Subcutaneous abdominal adipose tissue (tissue), 5 donors: ENCODE results near the gene LCN12.
A peak's percentile ranks its signal among the peaks of the same experiment; 100 is the strongest.

ENCODE experiments used
- H3K27ac ChIP-seq: one replicate; pipeline ENCODE4 v1.7.0; 2013; ENCODE audit warnings: low read depth, mild to moderate bottlenecking, inconsistent platforms, low read length, moderate library complexity
- H3K27me3 ChIP-seq, 5 donors: one replicate each; pipeline ENCODE4 v1.7.0; 2013; ENCODE audit warnings: low read length in 5 of 5, inconsistent platforms in 1 of 5; ENCODE audit not compliant: control insufficient read depth in 5 of 5, insufficient read depth in 4 of 5
- H3K36me3 ChIP-seq, 5 donors: one replicate each; pipeline ENCODE4 v1.7.0; 2013; ENCODE audit warnings: low read length in 5 of 5; ENCODE audit not compliant: control insufficient read depth in 5 of 5, insufficient read depth in 5 of 5
- H3K4me1 ChIP-seq, 5 donors: one replicate each; pipeline ENCODE4 v1.7.0; 2013; ENCODE audit warnings: low read length in 5 of 5, mild to moderate bottlenecking in 3 of 5, moderate library complexity in 1 of 5; ENCODE audit not compliant: control insufficient read depth in 5 of 5, insufficient read depth in 5 of 5
- H3K4me3 ChIP-seq, 5 donors: one replicate each; pipeline ENCODE4 v1.7.0; 2013; ENCODE audit warnings: low read length in 5 of 5, low read depth in 1 of 5
- H3K9ac ChIP-seq, 5 donors: one replicate each; pipeline ENCODE4 v1.7.0; 2013; ENCODE audit warnings: low read length in 5 of 5, mild to moderate bottlenecking in 4 of 5, moderate library complexity in 3 of 5
- H3K9me3 ChIP-seq, 5 donors: one replicate each; pipeline ENCODE4 v1.7.0; 2013; ENCODE audit warnings: low read length in 5 of 5; ENCODE audit not compliant: control insufficient read depth in 5 of 5
- donor health status: healthy.
- donor health status: healthy.
- donor health status: healthy.
- donor health status: healthy.
- donor health status: healthy.

The LCN12 gene

DNA sequence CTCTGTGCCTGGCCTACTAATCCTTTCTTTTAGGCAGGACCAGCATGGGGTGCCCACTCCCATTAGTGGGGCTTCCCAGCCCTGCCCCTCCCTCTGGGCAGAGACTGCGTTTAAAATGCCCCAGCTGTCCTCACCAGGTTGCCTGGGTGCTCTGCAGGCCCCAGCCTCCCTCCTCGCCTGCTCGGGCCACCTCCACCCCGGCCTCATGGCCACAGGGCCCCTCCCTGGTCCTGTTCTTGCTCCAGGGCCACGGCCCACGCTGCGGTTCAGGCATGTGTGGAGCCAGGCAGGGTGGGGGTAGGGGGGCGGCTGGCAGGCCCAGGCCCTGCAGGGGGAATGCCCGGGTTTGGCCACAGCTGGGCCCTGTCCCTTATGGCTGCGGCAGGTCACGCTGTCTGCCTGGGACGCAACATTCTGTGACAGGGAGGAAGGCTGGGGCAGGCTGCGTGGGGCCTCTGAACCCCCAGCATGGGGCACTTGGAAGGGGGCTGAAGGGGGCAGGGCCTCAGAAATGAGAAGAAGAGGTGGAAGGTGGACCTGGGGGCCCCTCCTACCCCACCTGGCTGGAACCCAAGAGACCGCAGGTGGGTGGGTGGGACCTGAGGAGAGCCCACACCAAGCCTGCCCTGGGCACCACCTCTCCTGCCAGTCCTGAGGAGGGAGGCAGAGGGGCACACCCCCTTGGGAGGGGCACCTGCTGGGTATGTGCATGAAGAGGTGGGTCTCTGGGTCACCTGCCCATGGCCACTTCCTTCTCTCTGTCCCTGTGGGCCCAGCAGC is at the start of gene LCN12:
Gene LCN12, plus strand, starts transcription at position 733 of the 780 bp plus-strand sequence. CDS start 55 bp downstream, outside the sequence.
- Histone ChIP-seq H3K4me1 (peaks cover 0 to 32% (median 15%) of the 10 kb centered on the region in 5 donors), H3K36me3 (no peaks in the 10 kb centered on the region), H3K27me3 (peaks cover 0 to 4% (median 0%) of the 10 kb centered on the region in 5 donors), H3K9ac (no peak within 1 kb of the TSS), H3K4me3 (no peak within 1 kb of the TSS), H3K9me3 (peaks cover 0 to 4% (median 0%) of the 10 kb centered on the region in 5 donors), H3K27ac (no peak within 1 kb of the TSS)

DNA sequence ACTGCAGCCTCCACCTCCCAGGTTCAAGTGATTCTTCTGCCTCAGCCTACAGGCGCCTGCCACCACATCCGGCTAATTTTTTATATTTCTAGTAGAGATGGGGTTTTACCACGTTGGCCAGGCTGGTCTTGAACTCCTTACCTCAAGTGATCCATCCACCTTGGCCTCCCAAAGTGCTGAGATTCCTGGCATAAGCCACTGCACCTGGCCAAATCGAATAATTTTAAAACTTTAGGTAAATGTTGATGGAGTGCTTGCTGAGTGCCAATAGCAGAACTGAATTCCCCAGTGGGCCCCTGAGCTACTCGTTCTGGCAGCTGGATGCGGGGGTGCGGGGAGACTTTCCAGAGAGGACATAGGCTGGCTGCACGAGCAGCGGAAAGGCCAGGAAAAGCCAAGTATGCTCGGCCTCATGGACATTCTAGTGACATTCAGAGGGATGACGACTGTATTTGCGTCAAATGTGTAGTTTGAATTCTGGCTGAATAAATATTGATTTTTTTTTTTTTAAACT is 49.0 kb upstream of the LCN12 start:
- no peak overlapping the region for H3K9ac ChIP-seq
- H3K4me3 ChIP-seq = no peak overlapping the region
- no peaks in the 10 kb centered on the region for H3K27me3 ChIP-seq
- H3K9me3 ChIP-seq = no peaks in the 10 kb centered on the region
- peaks cover 0 to 51% (median 38%) of the 10 kb centered on the region in 5 donors for H3K36me3 ChIP-seq
- H3K4me1 ChIP-seq = peaks cover 5 to 35% (median 24%) of the 10 kb centered on the region in 5 donors
- H3K27ac ChIP-seq = peak overlapping the region; percentile 90

- Histone ChIP-seq H3K9me3 (no peaks in the 10 kb centered on the region), H3K4me3 (no peak overlapping the region), H3K36me3 (peaks cover 0 to 46% (median 33%) of the 10 kb centered on the region in 5 donors), H3K9ac (no peak overlapping the region), H3K27ac (no peak overlapping the region), H3K4me1 (peaks cover 5 to 24% (median 23%) of the 10 kb centered on the region in 5 donors), H3K27me3 (no peaks in the 10 kb centered on the region)
Observed at GRCh38 chr9:136906266-136906665, 45.8 kb upstream of the LCN12 start.

- Histone ChIP-seq H3K9ac (no peak overlapping the region), H3K27me3 (no peaks in the 10 kb centered on the region), H3K9me3 (no peaks in the 10 kb centered on the region), H3K27ac (no peak overlapping the region), H3K36me3 (peaks cover 0 to 45% (median 31%) of the 10 kb centered on the region in 5 donors), H3K4me3 (no peak overlapping the region), H3K4me1 (peaks cover 2 to 14% (median 13%) of the 10 kb centered on the region in 5 donors)
Observed at GRCh38 chr9:136907011-136907914, 44.8 kb upstream of the LCN12 start.

- Histone ChIP-seq H3K4me3 (no peak overlapping the region), H3K9me3 (no peaks in the 10 kb centered on the region), H3K4me1 (no peaks in the 10 kb centered on the region), H3K27ac (no peak overlapping the region), H3K9ac (no peak overlapping the region), H3K27me3 (no peaks in the 10 kb centered on the region), H3K36me3 (peaks cover 0 to 68% (median 41%) of the 10 kb centered on the region in 5 donors)
Observed at GRCh38 chr9:136910197-136910900, 41.7 kb upstream of the LCN12 start.

DNA sequence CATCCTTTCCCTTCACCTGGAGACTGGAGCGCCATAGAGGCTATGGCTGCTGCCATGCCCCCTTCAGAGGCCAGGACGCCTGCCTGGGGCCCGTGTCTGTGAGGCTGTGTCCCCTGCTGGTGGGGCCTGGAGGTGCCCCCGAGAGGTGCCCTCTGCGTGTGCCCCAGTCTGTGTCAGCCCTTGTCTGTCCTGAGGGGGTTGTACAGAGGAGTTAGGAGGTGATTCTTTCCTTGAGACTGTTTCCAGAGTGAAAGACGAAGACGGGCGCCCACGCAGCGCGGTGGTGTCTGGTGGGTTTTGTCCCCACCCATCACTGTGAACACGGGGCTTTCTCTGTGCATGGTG is 41.2 kb upstream of the LCN12 start:
- Histone ChIP-seq H3K27me3 (no peaks in the 10 kb centered on the region), H3K4me3 (no peak overlapping the region), H3K9ac (no peak overlapping the region), H3K4me1 (no peaks in the 10 kb centered on the region), H3K9me3 (no peaks in the 10 kb centered on the region), H3K36me3 (peaks cover 0 to 73% (median 46%) of the 10 kb centered on the region in 5 donors), H3K27ac (no peak overlapping the region)

DNA sequence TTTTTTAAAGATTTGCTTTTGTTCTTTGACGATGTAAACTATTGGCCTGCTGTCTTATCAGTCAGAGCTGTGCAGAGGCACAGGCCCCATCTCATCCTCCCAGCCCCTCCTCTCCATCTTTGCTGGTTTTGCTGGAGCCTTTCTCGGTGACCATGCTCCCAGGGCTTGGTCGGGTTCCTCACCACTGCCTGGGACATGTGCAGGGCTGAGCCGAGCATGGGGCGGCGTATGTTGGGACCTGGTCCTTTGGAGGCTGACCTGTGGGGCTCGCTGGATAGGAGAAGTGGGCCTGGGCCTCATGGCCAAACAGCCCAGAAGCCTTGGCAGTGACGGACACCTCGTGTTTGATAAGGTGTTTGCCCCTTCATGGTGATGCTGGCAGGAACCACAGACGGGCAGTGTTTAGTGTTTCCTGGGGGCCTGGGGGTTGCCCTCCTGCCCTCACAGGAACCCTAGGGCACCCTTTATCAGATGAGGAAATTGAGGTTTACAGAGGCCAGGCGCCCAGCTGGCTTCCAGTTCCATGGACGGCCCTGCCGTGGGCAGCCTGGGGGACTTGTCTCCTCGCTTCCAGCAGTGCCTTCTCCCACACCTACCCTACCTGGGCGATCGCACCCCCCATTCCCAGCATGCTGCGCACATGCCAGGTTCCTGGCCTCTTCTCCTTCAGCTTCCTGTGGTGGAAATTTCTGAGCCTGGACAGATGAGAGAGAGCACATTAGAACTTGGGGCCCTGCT is 38.2 kb upstream of the LCN12 start:
- Histone ChIP-seq H3K36me3 (peaks cover 0 to 76% (median 54%) of the 10 kb centered on the region in 5 donors), H3K9ac (no peak overlapping the region), H3K4me3 (no peak overlapping the region), H3K27me3 (no peaks in the 10 kb centered on the region), H3K4me1 (no peaks in the 10 kb centered on the region), H3K9me3 (no peaks in the 10 kb centered on the region), H3K27ac (no peak overlapping the region)

DNA sequence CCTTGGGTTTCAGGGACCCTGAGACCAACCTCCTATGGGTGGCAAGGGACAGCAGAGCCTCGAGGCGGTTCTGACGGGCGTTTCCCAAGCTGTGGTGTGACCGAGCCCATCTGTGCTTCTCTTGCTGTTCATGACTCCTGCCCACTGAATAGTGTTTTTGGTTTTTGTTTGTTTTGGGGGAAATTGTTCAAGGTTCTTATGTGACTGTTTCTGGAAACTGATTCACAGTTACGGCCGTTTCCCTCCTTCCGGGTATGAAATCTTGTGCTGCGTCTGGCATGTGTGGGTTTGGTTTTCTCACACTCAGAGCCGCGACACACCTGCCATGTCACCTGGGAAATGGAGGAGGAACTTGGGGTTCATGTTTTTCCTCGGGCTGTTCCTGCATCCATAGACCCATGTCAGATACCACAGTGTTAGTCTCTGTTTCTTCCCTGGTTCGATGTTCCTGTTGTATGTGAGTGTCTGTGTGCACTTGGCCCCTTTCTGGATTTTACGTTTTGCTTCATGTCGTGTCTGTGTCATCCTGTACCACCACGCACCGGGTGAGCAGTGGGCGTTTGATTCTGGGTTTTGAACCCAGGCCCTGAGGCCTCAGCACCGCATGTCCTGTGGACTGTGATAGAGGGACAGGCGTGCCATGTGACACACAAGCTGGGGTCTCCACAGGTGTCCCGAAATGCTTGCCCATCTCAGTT is 36.3 kb upstream of the LCN12 start:
- Histone ChIP-seq H3K9me3 (no peaks in the 10 kb centered on the region), H3K36me3 (peaks cover 0 to 71% (median 52%) of the 10 kb centered on the region in 5 donors), H3K4me3 (no peak overlapping the region), H3K4me1 (no peaks in the 10 kb centered on the region), H3K27ac (no peak overlapping the region), H3K9ac (no peak overlapping the region), H3K27me3 (no peaks in the 10 kb centered on the region)
